MM.1S (cell line): Measurements from ENCODE around the gene HERC2.
"Not testable (repeated sequence)": the region's sequence is repeated elsewhere in the genome, so short reads cannot be mapped to it uniquely, and the experiment has no call there.

Source experiments
- DNase-seq: peaks from one replicate; pipeline ENCODE4 v3.0.0-alpha.2; 2015
- H2AFZ ChIP-seq: fragments of 300-600 bp; sonication (generic); 2 replicates; pipeline ENCODE4 v1.6.0; 2016; ENCODE audit warnings: antibody characterized with exemption, low read length
- H3F3A ChIP-seq: fragments of 300-600 bp; sonication (generic); 2 replicates; pipeline ENCODE4 v1.6.1; 2016; ENCODE audit warnings: mild to moderate bottlenecking, antibody characterized with exemption, low read length, moderate library complexity, mixed read lengths; ENCODE audit not compliant: insufficient read depth
- H3K27ac ChIP-seq: fragments of 300-600 bp; sonication (generic); 2 replicates; pipeline ENCODE4 v1.5.1; 2016; ENCODE audit warnings: mild to moderate bottlenecking, low read length
- H3K27me3 ChIP-seq: fragments of 300-600 bp; sonication (generic); replicated peaks from 2 replicates; pipeline ENCODE4 v1.6.0; 2016; ENCODE audit warnings: low read length; ENCODE audit not compliant: insufficient read depth
- H3K36me3 ChIP-seq: fragments of 300-600 bp; sonication (generic); replicated peaks from 2 replicates; pipeline ENCODE4 v1.6.1; 2016; ENCODE audit warnings: mild to moderate bottlenecking, low read length, mixed read lengths; ENCODE audit not compliant: insufficient read depth
- H3K4me1 ChIP-seq: fragments of 300-600 bp; sonication (generic); 2 replicates; pipeline ENCODE4 v1.6.1; 2016; ENCODE audit warnings: low read length, mixed read lengths
- H3K4me2 ChIP-seq: fragments of 300-600 bp; sonication (generic); 2 replicates; pipeline ENCODE4 v1.6.0; 2016; ENCODE audit warnings: low read depth, low read length
- H3K4me3 ChIP-seq: fragments of 300-600 bp; sonication (generic); 2 replicates; pipeline ENCODE4 v1.5.1; 2016; ENCODE audit warnings: low read length, mixed read lengths
- H3K79me2 ChIP-seq: fragments of 300-600 bp; sonication (generic); 2 replicates; pipeline ENCODE4 v1.6.1; 2016; ENCODE audit warnings: mixed run types, low read length, mixed read lengths
- H3K9ac ChIP-seq: fragments of 300-600 bp; sonication (generic); 2 replicates; pipeline ENCODE4 v1.6.1; 2016; ENCODE audit warnings: low read length, mixed read lengths
- H3K9me2 ChIP-seq: fragments of 300-600 bp; sonication (generic); replicated peaks from 2 replicates; pipeline ENCODE4 v1.6.1; 2016; ENCODE audit warnings: mild to moderate bottlenecking, low read length, mixed read lengths; ENCODE audit not compliant: insufficient read depth
- H3K9me3 ChIP-seq: fragments of 300-600 bp; sonication (generic); replicated peaks from 2 replicates; pipeline ENCODE4 v1.6.1; 2016; ENCODE audit warnings: mild to moderate bottlenecking, low read length, mixed read lengths; ENCODE audit not compliant: insufficient read depth
- H4K20me1 ChIP-seq: fragments of 300-600 bp; sonication (generic); 2 replicates; pipeline ENCODE4 v1.6.1; 2016; ENCODE audit warnings: mild to moderate bottlenecking, low read length, moderate library complexity, mixed read lengths; ENCODE audit not compliant: insufficient read depth
- CTCF ChIP-seq: fragments of 300-600 bp; sonication (generic); IDR thresholded peaks from 2 replicates; pipeline ENCODE4 v1.5.1; 2016; ENCODE audit warnings: antibody characterized with exemption, low read length, mixed read lengths
- EZH2 ChIP-seq: fragments of 300-600 bp; sonication (generic); optimal IDR thresholded peaks from 2 replicates; pipeline ENCODE3; 2017; ENCODE audit warnings: low read depth, mild to moderate bottlenecking, antibody characterized with exemption, low read length, mixed read lengths
- EZH2phosphoT487 ChIP-seq: fragments of 300-600 bp; sonication (generic); IDR thresholded peaks from 2 replicates; pipeline ENCODE4 v1.6.1; 2018; ENCODE audit warnings: antibody characterized with exemption, low read length

Gene HERC2

GRCh38 chr15:28289694-28290463 is 32.1 kb downstream of the HERC2 start:
- Histone ChIP-seq H3F3A (peaks cover 5% of the 10 kb centered on the region), H3K9me2 (no peaks in the 10 kb centered on the region), H3K9me3 (no peaks in the 10 kb centered on the region), H3K4me3 (no peak overlapping the region), H3K79me2 (no peaks in the 10 kb centered on the region; the same call in 1 of the 2 replicates), H3K27ac (peak overlapping the region; percentile 61; the same call in 1 of the 2 replicates), H3K27me3 (no peaks in the 10 kb centered on the region), H3K4me2 (peak overlapping the region; percentile 38; the same call in 1 of the 2 replicates), H4K20me1 (no peaks in the 10 kb centered on the region), H3K9ac (no peak overlapping the region; the same call in 1 of the 2 replicates), H3K4me1 (peaks cover 11% of the 10 kb centered on the region), H3K36me3 (no peaks in the 10 kb centered on the region), H2AFZ (no peak overlapping the region)
- no peak for TF ChIP-seq EZH2phosphoT487
- TF ChIP-seq CTCF = no peak
- TF ChIP-seq EZH2 = no peak
- DNase-seq = no peak

GRCh38 chr15:28288830-28289693 is 32.9 kb downstream of the HERC2 start:
- H3K9me2 ChIP-seq, H3K4me3 ChIP-seq, H4K20me1 ChIP-seq, H3F3A ChIP-seq, H3K9me3 ChIP-seq, H3K27me3 ChIP-seq, H3K36me3 ChIP-seq, H3K79me2 ChIP-seq, H2AFZ ChIP-seq: not testable (repeated sequence)
- DNase-seq = peak; percentile 28
- peak overlapping the region; percentile 61; the same call in 1 of the 2 replicates for H3K27ac ChIP-seq
- peak overlapping the region; percentile 9; the same call in 1 of the 2 replicates for H3K9ac ChIP-seq
- H3K4me1 ChIP-seq = peaks cover 11% of the 10 kb centered on the region
- peak overlapping the region; percentile 38; the same call in 1 of the 2 replicates for H3K4me2 ChIP-seq

- not testable (repeated sequence) for H3K27me3 ChIP-seq, H3K9me3 ChIP-seq, DNase-seq, H3K4me3 ChIP-seq, H3K36me3 ChIP-seq, H3F3A ChIP-seq, H3K79me2 ChIP-seq, H2AFZ ChIP-seq, H4K20me1 ChIP-seq, H3K4me2 ChIP-seq, H3K9ac ChIP-seq, H3K9me2 ChIP-seq, H3K27ac ChIP-seq
- H3K4me1 ChIP-seq = peaks cover 11% of the 10 kb centered on the region
These were observed 35.3 kb downstream of the HERC2 start for GRCh38 chr15:28286659-28287058.

GRCh38 chr15:28286031-28286430 is 35.9 kb downstream of the HERC2 start:
- Histone ChIP-seq H3K9me2 (no peaks in the 10 kb centered on the region), H3K27ac (no peak overlapping the region), H3K27me3 (no peaks in the 10 kb centered on the region), H3K4me1 (peaks cover 11% of the 10 kb centered on the region), H2AFZ (no peak overlapping the region), H3K36me3 (no peaks in the 10 kb centered on the region), H3K4me3 (no peak overlapping the region), H3K4me2 (no peak overlapping the region), H4K20me1 (no peaks in the 10 kb centered on the region), H3K9ac (no peak overlapping the region), H3F3A (peaks cover 5% of the 10 kb centered on the region), H3K79me2 (no peaks in the 10 kb centered on the region; the same call in 1 of the 2 replicates), H3K9me3 (no peaks in the 10 kb centered on the region)
- DNase-seq = no peak
- TF ChIP-seq CTCF (no peak), EZH2phosphoT487 (no peak), EZH2 (no peak)
